ENCODE results near the gene ENTHD1. TPM values are rescaled to one million over a fixed set of nuclear protein-coding genes. Genes with fewer than 3 reads are reported as not detected.

ENTHD1 gene
- total and polyA plus RNA-seq, 10 of the 15 experiments (the other 5 are each of a cell fraction or from before 2014, with no cell fraction given) = 0.09 to 0.52 (median 0.21) TPM; not detected in 1

GRCh38 chr22:39924286-39924685, 30.7 kb upstream of the ENTHD1 start:
- Histone ChIP-seq H3K4me1 (ENCODE audit: control insufficient read depth, insufficient read depth, low read length) (peaks cover 16% of the 10 kb centered on the region), H3K27ac (ENCODE audit: control insufficient read depth, insufficient read depth) (no peak overlapping the region)

More at GRCh38 chr22:39924286-39924685, 30.7 kb upstream of the ENTHD1 start:
- H3K79me2 ChIP-seq (ENCODE audit: control insufficient read depth, insufficient read depth, low read length) = peaks cover 96% of the 10 kb centered on the region
- intact Hi-C loops (cut with micrococcal nuclease; ENCODE audit: unreplicated experiment) = no loop called here
- ChIA-PET SMC1A (ENCODE audit: uncharacterized antibody, unreplicated experiment) (interaction anchor here (1.0 to 11.4 kb wide), 8 partner anchors 8 to 158 kb away, joined by 3 to 102 read pairs (median 10); partner anchors contain the start of gene GRAP2), RAD21 (ENCODE audit: unreplicated experiment) (no interaction called here), POLR2A (interaction anchor here (0.6 kb wide), 1 partner anchor 411 kb away, joined by 3 read pairs; no protein-coding TSS in a partner anchor), CTCF (interaction anchor here (1.8 to 6.0 kb wide), 3 partner anchors 9 to 100 kb away, joined by 4 to 39 read pairs (median 16); no protein-coding TSS in a partner anchor)
- in situ Hi-C loops (cut with MboI) = no loop called here
- TF ChIP-seq RBBP5 (conservative IDR thresholded peaks at IDR 0.05) (no peak), GABPA (IDR thresholded peaks at IDR 0.05; ENCODE audit: low read depth) (no peak), ATF7 (IDR thresholded peaks at IDR 0.05; ENCODE audit: low read depth) (no peak), SIN3A (IDR thresholded peaks at IDR 0.05; ENCODE audit: low read depth, low read length) (no peak), SIX5 (IDR thresholded peaks at IDR 0.05; ENCODE audit: low read depth, low read length, severe bottlenecking) (no peak), JUND (IDR thresholded peaks at IDR 0.05; ENCODE audit: low read depth, low read length) (no peak), TAF1 (IDR thresholded peaks at IDR 0.05; ENCODE audit: borderline replicate concordance, low read depth, low read length) (no peak), SMAD1 (IDR thresholded peaks at IDR 0.05; ENCODE audit: low read depth, partially characterized antibody) (no peak), IKZF2 (IDR thresholded peaks at IDR 0.05) (no peak), NFYB (IDR thresholded peaks at IDR 0.05; ENCODE audit: insufficient read depth, low read depth, low read length) (no peak), CTCF (IDR thresholded peaks at IDR 0.05 in 2 of 3, conservative IDR thresholded peaks at IDR 0.05 in 1 of 3; ENCODE audit: control insufficient read depth in 2 of 3, extremely low read depth in 1 of 3, insufficient read depth in 1 of 3, low read depth in 3 of 3, low read length in 3 of 3) (no peak), MYB (IDR thresholded peaks at IDR 0.05; ENCODE audit: borderline replicate concordance, low read depth, low read length) (no peak), RAD51 (IDR thresholded peaks at IDR 0.05) (no peak)
- no peak overlapping the region for H2AFZ ChIP-seq (ENCODE audit: control insufficient read depth, low read depth, low read length)
- no peak overlapping the region for H3K4me2 ChIP-seq (ENCODE audit: control insufficient read depth, insufficient read depth)
- WGBS (ENCODE audit: insufficient coverage, insufficient replicate concordance, low lambda C conversion rate, missing lambda C conversion rate) = 96% methylated on average over 18 of the region's 18 CpGs
- H3K9ac ChIP-seq (ENCODE audit: control insufficient read depth, insufficient read depth, low read length) = no peak overlapping the region
- H3K27me3 ChIP-seq (replicated peaks in 1 of 2; ENCODE audit: control insufficient read depth in 2 of 2, insufficient read depth in 2 of 2, low read length in 1 of 2) = no peaks in the 10 kb centered on the region
- H3K9me3 ChIP-seq (replicated peaks; ENCODE audit: control insufficient read depth, insufficient read depth, low read length) = no peaks in the 10 kb centered on the region
- no peak for ATAC-seq
- no peak for FAIRE-seq
- H3K4me3 ChIP-seq = no peak overlapping the region
- DNase-seq (ENCODE audit: low read depth, low spot score) = no peak
- peaks cover 7 to 13% of the 10 kb centered on the region in 2 experiments; a peak in 3 of 4 replicates for H3K36me3 ChIP-seq (ENCODE audit: control insufficient read depth in 2 of 2, insufficient read depth in 2 of 2, low read length in 1 of 2)
- no TSS peak for BruUV-seq (replicated peaks)
- H4K20me1 ChIP-seq (ENCODE audit: control insufficient read depth, insufficient read depth) = no peaks in the 10 kb centered on the region

Measured in GM12878 (cell line).